ENCODE measurements around the gene GPR107. TPM values are rescaled to one million over a fixed set of nuclear protein-coding genes. Genes with fewer than 3 reads are reported as not detected.

GPR107 gene
- total RNA-seq, 1 experiment from 2014 or later = 33.2 TPM

DNA sequence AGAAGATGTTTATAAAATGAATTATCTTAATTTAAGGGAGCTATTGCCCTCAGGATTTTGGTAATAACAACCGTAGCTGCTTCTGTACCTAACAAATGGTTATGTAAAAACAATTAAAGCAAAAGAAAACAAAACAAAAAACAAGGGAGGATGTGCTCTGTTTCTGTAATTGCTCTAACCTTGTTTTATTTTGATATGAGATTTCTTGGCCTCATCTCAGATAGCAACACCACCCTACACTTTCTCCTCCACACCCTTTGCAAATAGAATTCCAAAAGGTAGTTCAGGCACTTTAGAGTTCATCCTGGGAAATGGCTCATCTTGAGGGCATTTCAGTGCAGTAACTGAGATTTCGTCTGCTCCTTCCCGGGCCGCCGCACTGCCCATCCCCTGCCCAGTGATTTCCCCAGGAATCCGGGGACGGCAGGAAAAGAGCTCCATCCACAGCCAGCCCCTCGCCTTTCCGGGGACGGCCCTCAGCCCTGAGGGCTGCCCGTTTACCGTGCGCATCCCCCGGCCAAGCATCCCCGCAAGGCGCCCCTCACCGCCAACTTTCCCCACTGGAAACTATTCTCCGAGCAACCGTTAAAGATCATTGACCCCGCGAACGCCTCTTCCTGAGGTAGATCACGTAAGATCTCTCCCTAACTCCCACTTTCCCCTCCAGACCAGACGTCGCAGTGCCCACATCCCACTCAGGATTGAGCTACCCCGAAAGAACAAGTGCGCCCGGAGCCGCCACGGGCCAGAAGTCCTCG, 11.9 kb upstream of the GPR107 start:
- ChIA-PET CTCF (interaction anchor here (0.6 to 1.4 kb wide), 4 partner anchors 12 to 155 kb away, joined by 3 to 4 read pairs (median 3); partner anchors contain the start of gene GPR107), POLR2A (no interaction called here)
- Mint-ChIP-seq H3K4me1 (peaks cover 42% of the 10 kb centered on the region), H3K27ac (peak overlapping the region; percentile 73), H3K4me3 (peak overlapping the region; percentile 97), H3K9me3 (no peaks in the 10 kb centered on the region), H3K36me3 (no peaks in the 10 kb centered on the region), H3K27me3 (ENCODE audit: low read depth) (peaks cover 19% of the 10 kb centered on the region)
- ATAC-seq = peak; percentile 7; the same call in 1 of the 2 replicates
- TF ChIP-seq ZNF416 (CRISPR knock-in tag; IDR thresholded peaks at IDR 0.05) (no peak), ZNF232 (CRISPR knock-in tag; IDR thresholded peaks at IDR 0.05) (0 out of 2 replicates have a peak, but pooled peaks have one; percentile 4)
- peak; percentile 37 for DNase-seq (ENCODE audit: low spot score)

DNA sequence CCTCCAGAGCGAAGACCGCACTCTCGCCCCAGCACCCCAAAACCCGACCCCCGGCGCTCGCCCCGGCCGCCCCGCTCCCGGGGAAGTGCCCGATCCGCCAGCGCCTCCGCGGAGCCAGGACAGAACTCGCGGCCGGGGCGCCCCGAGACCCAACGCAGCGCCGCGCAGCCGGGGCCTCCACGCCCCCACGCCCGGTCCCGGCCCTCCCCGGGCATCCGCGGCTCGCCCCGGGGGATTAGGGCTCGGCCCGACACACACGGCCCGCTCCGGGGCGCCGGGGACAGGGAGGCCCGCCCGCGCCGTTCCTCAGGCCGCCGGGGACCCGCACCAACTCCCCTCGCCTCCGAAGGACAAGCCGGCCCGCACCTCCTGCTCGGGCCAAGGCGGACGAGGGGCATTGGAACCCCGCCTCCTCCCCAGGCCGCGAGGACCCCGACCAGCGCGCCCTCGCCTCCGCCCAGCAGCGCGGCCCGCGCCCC, 11.3 kb upstream of the GPR107 start:
- H3K27me3 Mint-ChIP-seq (ENCODE audit: low read depth) = peaks cover 19% of the 10 kb centered on the region

More for the DNA sequence above, 11.3 kb upstream of the GPR107 start:
- ChIA-PET POLR2A (interaction anchor here (0.7 kb wide), 1 partner anchor 220 kb away, joined by 3 read pairs; no protein-coding TSS in a partner anchor), CTCF (interaction anchor here (0.7 to 1.5 kb wide), 5 partner anchors 11 to 156 kb away, joined by 3 to 5 read pairs (median 3); partner anchors contain the start of gene GPR107)
- Mint-ChIP-seq H3K36me3 (no peaks in the 10 kb centered on the region), H3K4me3 (peak overlapping the region; percentile 97), H3K27ac (peak overlapping the region; percentile 73; the same call in 1 of the 2 replicates), H3K9me3 (no peaks in the 10 kb centered on the region), H3K4me1 (peaks cover 42% of the 10 kb centered on the region)
- ATAC-seq (peak; percentile 9), DNase-seq (ENCODE audit: low spot score) (peak; percentile 56)
- TF ChIP-seq, protein P1, sequence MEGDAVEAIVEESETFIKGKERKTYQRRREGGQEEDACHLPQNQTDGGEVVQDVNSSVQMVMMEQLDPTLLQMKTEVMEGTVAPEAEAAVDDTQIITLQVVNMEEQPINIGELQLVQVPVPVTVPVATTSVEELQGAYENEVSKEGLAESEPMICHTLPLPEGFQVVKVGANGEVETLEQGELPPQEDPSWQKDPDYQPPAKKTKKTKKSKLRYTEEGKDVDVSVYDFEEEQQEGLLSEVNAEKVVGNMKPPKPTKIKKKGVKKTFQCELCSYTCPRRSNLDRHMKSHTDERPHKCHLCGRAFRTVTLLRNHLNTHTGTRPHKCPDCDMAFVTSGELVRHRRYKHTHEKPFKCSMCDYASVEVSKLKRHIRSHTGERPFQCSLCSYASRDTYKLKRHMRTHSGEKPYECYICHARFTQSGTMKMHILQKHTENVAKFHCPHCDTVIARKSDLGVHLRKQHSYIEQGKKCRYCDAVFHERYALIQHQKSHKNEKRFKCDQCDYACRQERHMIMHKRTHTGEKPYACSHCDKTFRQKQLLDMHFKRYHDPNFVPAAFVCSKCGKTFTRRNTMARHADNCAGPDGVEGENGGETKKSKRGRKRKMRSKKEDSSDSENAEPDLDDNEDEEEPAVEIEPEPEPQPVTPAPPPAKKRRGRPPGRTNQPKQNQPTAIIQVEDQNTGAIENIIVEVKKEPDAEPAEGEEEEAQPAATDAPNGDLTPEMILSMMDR (IDR thresholded peaks at IDR 0.05) = no peak
- TF ChIP-seq CREB1 (CRISPR knock-in tag; IDR thresholded peaks at IDR 0.05) (no peak), ZNF423 (CRISPR knock-in tag; IDR thresholded peaks at IDR 0.05) (peak; percentile 48; the same call in 1 of the 2 replicates), NFE2L1 (CRISPR knock-in tag; IDR thresholded peaks at IDR 0.05) (0 out of 2 replicates have a peak, but pooled peaks have one; percentile 17), FOXK1 (CRISPR knock-in tag; IDR thresholded peaks at IDR 0.05) (peak; percentile 9; the same call in 1 of the 2 replicates)
- TF ChIP-seq, protein P2, sequence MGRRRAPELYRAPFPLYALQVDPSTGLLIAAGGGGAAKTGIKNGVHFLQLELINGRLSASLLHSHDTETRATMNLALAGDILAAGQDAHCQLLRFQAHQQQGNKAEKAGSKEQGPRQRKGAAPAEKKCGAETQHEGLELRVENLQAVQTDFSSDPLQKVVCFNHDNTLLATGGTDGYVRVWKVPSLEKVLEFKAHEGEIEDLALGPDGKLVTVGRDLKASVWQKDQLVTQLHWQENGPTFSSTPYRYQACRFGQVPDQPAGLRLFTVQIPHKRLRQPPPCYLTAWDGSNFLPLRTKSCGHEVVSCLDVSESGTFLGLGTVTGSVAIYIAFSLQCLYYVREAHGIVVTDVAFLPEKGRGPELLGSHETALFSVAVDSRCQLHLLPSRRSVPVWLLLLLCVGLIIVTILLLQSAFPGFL (CRISPR knock-in tag; IDR thresholded peaks at IDR 0.05; ENCODE audit: borderline replicate concordance) = no peak
- TF ChIP-seq, protein P3, sequence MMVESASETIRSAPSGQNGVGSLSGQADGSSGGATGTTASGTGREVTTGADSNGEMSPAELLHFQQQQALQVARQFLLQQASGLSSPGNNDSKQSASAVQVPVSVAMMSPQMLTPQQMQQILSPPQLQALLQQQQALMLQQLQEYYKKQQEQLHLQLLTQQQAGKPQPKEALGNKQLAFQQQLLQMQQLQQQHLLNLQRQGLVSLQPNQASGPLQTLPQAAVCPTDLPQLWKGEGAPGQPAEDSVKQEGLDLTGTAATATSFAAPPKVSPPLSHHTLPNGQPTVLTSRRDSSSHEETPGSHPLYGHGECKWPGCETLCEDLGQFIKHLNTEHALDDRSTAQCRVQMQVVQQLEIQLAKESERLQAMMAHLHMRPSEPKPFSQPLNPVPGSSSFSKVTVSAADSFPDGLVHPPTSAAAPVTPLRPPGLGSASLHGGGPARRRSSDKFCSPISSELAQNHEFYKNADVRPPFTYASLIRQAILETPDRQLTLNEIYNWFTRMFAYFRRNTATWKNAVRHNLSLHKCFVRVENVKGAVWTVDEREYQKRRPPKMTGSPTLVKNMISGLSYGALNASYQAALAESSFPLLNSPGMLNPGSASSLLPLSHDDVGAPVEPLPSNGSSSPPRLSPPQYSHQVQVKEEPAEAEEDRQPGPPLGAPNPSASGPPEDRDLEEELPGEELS (CRISPR knock-in tag; IDR thresholded peaks at IDR 0.05) = no peak
- TF ChIP-seq, protein P4, sequence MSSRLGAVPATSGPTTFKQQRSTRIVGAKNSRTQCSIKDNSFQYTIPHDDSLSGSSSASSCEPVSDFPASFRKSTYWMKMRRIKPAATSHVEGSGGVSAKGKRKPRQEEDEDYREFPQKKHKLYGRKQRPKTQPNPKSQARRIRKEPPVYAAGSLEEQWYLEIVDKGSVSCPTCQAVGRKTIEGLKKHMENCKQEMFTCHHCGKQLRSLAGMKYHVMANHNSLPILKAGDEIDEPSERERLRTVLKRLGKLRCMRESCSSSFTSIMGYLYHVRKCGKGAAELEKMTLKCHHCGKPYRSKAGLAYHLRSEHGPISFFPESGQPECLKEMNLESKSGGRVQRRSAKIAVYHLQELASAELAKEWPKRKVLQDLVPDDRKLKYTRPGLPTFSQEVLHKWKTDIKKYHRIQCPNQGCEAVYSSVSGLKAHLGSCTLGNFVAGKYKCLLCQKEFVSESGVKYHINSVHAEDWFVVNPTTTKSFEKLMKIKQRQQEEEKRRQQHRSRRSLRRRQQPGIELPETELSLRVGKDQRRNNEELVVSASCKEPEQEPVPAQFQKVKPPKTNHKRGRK (CRISPR knock-in tag; IDR thresholded peaks at IDR 0.05; ENCODE audit: borderline replicate concordance) = no peak

Measured in WTC11 (cell line).